PFSK-1 (cell line): ENCODE results near the gene EFL1.

Source experiments
- SIN3A ChIP-seq: IDR thresholded peaks from 2 replicates; pipeline ENCODE4 v1.6.1; 2012; ENCODE audit warnings: mild to moderate bottlenecking, low read length, moderate library complexity, borderline replicate concordance; ENCODE audit not compliant: insufficient read depth
- TAF1 ChIP-seq: IDR thresholded peaks from 2 replicates; pipeline ENCODE4 v1.6.1; 2012; ENCODE audit warnings: low read length, control low read depth, borderline replicate concordance; ENCODE audit not compliant: insufficient read depth

DNA sequence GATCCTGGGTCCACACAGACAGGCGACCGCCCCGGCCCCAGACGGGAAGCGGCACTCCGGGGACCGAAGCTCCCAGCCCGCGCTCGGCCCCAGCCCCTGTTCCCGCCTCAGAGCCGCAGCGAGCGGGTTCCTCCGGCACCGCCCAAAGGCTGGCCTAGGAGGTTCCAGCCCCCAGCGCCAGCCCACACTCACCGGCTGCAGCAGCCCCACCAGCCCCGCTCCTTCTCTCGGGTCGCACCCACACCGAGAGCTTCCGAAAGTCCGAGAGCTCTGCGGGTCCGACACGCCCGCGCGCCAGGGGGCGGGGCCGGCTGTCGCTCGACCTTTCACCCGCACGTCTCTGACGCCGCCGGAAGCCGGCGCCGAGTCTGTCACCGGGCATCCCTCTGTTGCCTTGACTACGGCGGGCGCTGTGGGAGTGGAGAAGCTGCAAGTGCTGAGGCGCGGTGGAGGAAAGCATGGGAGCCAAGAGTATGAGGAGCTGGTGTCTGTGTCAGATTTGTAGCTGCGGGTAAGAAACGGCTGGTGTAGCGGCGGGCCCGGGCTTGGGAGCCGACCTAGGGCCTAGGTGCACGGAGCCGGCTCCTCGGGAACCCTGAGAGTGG, at the start of gene EFL1, which contains the start of gene SAXO2:
- TF ChIP-seq SIN3A: peak; percentile 75; the same call in 1 of the 2 replicates
- no peak for TF ChIP-seq TAF1
